SK-N-MC (cell line): ENCODE data around the gene LRRC56.

Experiments used
- EZH2 ChIP-seq: fragments of 200-600 bp; sonication (generic); IDR thresholded peaks from one replicate; pipeline ENCODE4 v1.6.1; 2017; ENCODE audit warnings: antibody characterized with exemption
- FOXP2 ChIP-seq: optimal IDR thresholded peaks from 2 replicates; pipeline ENCODE3; 2011; ENCODE audit warnings: mild to moderate bottlenecking, moderate library complexity; ENCODE audit not compliant: insufficient read depth; ENCODE audit errors: extremely low read length, control extremely low read depth
- POLR2AphosphoS5 ChIP-seq: IDR thresholded peaks from 2 replicates; pipeline ENCODE4 v1.6.1; 2012; ENCODE audit warnings: mild to moderate bottlenecking, low read depth, low read length, borderline replicate concordance

DNA sequence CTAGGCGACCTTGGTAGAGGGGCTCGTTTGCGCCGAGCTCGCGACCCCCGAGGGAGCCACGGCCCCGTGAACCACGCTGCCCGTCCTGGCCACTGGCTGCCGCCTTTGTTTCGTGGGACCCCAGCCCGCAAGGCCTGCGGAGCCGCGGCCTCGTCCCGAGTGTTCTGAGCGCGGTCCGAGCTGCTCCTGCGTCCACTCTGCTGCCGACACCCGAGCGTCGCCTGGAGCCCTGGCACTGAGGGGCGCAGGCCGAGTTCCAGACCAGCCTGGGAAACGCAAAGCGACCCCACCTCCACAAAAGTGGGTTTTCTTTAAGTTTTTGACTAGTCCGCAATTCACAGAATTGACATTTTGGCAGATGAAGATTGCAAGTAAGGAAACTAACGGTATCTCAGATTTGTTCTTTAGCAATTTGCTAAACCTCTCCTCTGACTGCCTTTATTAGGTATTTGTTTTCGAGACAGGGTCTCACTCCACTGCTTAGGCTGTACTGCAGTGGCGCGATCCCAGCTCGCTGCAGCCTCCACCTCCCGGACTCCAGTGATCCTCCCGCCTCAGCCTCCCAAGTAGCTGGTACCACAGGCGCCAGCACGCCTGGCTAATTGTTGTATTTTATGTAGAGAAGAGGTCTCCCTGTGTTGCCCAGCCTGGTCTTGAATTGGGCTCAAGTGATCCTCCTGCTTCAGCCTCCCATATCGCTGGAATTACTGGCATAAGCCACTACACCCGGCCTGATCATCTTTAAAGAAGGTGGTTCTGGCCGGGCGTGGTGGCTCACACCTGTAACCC, 29.4 kb upstream of the LRRC56 start:
- TF ChIP-seq EZH2: no peak
- TF ChIP-seq POLR2AphosphoS5: no peak
- TF ChIP-seq FOXP2: no peak
